MCF 10A (cell line): ENCODE results near the gene SNTB2. TPM values are rescaled to one million over a fixed set of nuclear protein-coding genes. Genes with fewer than 3 reads are reported as not detected.

Source experiments
- BruUV-seq: library from RNA; stranded (reverse); fragments of 400-500 nt; replicated peaks from 2 replicates; lab custom pipeline; 2021; lab: Mats Ljungman, UMichigan
- CTCF ChIA-PET: fragments of 300-600 bp; sonication (Branson Sonifier 250); formaldehyde crosslinking; extraction: SDS; loops from one replicate; lab custom pipeline; 2021; ENCODE audit warnings: antibody characterized with exemption, inconsistent platforms; lab: Yijun Ruan, JAX
- POLR2A ChIA-PET: fragments of 300-600, 350-650 bp; sonication (Branson Sonifier 250); formaldehyde crosslinking; extraction: SDS; loops from one replicate; lab custom pipeline; 2020; ENCODE audit warnings: antibody characterized with exemption, inconsistent platforms; lab: Yijun Ruan, JAX
- DNase-seq: peaks from one replicate; pipeline ENCODE4 v3.0.0-alpha.2; 2018; ENCODE audit not compliant: unreplicated experiment
- H3K27ac Mint-ChIP-seq: one replicate; pipeline ENCODE4 v1.8.0; 2022; ENCODE audit warnings: mild to moderate bottlenecking, low read depth, mixed read lengths; ENCODE audit not compliant: unreplicated experiment
- H3K27me3 Mint-ChIP-seq: one replicate; pipeline ENCODE4 v1.8.0; 2022; ENCODE audit warnings: mixed read lengths; ENCODE audit not compliant: insufficient read depth, unreplicated experiment
- H3K36me3 Mint-ChIP-seq: one replicate; pipeline ENCODE4 v1.8.0; 2022; ENCODE audit warnings: mild to moderate bottlenecking, moderate library complexity, mixed read lengths; ENCODE audit not compliant: insufficient read depth, unreplicated experiment
- H3K4me1 Mint-ChIP-seq: one replicate; pipeline ENCODE4 v1.8.0; 2022; ENCODE audit warnings: mixed read lengths; ENCODE audit not compliant: insufficient read depth, unreplicated experiment
- H3K4me3 Mint-ChIP-seq: one replicate; pipeline ENCODE4 v1.8.0; 2022; ENCODE audit warnings: mild to moderate bottlenecking, moderate library complexity, mixed read lengths; ENCODE audit not compliant: unreplicated experiment
- H3K9me3 Mint-ChIP-seq: one replicate; pipeline ENCODE4 v1.8.0; 2022; ENCODE audit warnings: mixed read lengths; ENCODE audit not compliant: unreplicated experiment
- intact Hi-C: fragments of 100-400 bp; cut with micrococcal nuclease; formaldehyde crosslinking; loops from 2 replicates; pipeline ENCODE4 v1.14.1; 2022
- total RNA-seq: library from RNA; stranded (reverse); gene quantifications from 2 replicates; pipeline ENCODE4 v1.2.3, GENCODE V29; 2022
- TF ChIP-seq, protein P1 (sequence below): fragments of 200-600 bp; IDR thresholded peaks from one replicate; pipeline ENCODE4 v1.8.0; 2022; ENCODE audit warnings: antibody characterized with exemption, mild to moderate bottlenecking; ENCODE audit not compliant: unreplicated experiment

Gene SNTB2
- total RNA-seq, 1 experiment from 2014 or later: 20.2 TPM

DNA sequence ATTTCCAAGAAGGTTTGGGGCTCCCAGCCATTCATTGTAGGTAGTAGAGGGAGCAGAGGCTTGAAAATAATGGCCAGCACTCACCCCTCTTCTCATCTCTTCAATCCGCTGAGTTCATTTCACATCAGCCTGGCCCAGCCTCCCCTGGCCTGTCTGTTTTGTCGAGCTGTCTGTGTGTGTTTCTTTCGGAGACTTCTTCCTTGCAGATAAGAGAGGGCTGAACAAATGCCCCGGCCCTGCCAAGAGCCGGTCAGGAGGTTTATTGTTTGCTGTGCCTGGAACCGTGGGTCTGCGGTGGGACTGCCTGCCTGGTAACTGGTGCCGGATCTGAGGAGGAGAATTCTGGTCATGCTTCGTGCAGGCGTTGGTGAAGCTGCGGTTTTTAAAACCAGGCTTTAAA lies 127.6 kb downstream of the SNTB2 start:
- peaks cover 46% of the 10 kb centered on the region for H3K36me3 Mint-ChIP-seq
- TF ChIP-seq, protein P1, sequence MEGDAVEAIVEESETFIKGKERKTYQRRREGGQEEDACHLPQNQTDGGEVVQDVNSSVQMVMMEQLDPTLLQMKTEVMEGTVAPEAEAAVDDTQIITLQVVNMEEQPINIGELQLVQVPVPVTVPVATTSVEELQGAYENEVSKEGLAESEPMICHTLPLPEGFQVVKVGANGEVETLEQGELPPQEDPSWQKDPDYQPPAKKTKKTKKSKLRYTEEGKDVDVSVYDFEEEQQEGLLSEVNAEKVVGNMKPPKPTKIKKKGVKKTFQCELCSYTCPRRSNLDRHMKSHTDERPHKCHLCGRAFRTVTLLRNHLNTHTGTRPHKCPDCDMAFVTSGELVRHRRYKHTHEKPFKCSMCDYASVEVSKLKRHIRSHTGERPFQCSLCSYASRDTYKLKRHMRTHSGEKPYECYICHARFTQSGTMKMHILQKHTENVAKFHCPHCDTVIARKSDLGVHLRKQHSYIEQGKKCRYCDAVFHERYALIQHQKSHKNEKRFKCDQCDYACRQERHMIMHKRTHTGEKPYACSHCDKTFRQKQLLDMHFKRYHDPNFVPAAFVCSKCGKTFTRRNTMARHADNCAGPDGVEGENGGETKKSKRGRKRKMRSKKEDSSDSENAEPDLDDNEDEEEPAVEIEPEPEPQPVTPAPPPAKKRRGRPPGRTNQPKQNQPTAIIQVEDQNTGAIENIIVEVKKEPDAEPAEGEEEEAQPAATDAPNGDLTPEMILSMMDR: no peak
- H3K4me3 Mint-ChIP-seq: no peak overlapping the region
- no TSS peak for BruUV-seq
- POLR2A ChIA-PET: interaction anchor here (0.8 to 9.1 kb wide), 2 partner anchors 9 to 14 kb away, joined by 3 to 75 read pairs; partner anchors contain the start of gene PDF
- H3K27ac Mint-ChIP-seq: no peak overlapping the region
- no peaks in the 10 kb centered on the region for H3K27me3 Mint-ChIP-seq
- no peak for DNase-seq
- peaks cover 16% of the 10 kb centered on the region for H3K4me1 Mint-ChIP-seq
- CTCF ChIA-PET: interaction anchor here (0.6 to 1.0 kb wide), 6 partner anchors 14 to 535 kb away, joined by 3 read pairs; no protein-coding TSS in a partner anchor
- H3K9me3 Mint-ChIP-seq: no peaks in the 10 kb centered on the region
- intact Hi-C loops: no loop called here

DNA sequence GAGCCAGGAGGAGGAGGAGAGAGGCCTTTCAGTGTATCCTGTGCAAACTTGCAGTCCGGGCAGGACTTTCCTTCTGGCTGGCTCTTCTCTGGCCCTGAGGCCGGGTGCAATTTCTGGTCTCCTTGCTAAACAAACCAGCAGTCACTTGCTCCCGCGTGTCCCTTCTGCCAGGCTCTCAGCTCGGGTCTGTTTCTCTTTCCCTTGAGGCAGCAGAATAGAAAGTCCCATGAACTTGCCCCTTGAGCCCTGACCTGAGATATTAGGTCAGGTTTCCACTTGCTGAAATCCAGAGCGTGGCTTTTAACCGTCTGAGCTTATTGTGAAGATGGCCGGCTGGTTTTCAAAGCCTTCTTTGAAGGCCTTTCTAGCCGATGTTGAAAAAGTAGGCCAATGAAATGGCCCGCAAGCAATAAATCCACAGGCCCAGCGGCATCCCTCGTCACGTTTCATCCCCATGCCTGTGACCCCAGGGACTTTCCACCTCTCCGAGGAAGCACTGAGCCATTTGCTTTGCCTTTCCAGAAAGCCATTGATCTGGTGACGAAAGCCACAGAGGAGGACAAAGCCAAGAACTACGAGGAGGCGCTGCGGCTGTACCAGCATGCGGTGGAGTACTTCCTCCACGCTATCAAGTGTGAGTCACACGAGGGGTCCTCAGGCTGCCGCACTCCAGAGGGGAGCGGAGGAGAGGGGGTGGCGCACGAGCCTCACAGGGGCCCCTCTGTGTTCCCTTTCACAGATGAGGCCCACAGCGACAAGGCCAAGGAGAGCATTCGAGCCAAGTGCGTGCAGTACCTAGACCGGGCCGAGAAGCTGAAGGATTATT lies 128.7 kb downstream of the SNTB2 start:
- TF ChIP-seq, protein P1: no peak
- ChIA-PET CTCF (no interaction called here), POLR2A (interaction anchor here (0.9 to 9.1 kb wide), 2 partner anchors 12 to 18 kb away, joined by 3 to 75 read pairs; partner anchors contain the start of gene PDF)
- H3K27ac Mint-ChIP-seq: no peak overlapping the region
- H3K4me3 Mint-ChIP-seq: no peak overlapping the region
- intact Hi-C loops: no loop called here
- peaks cover 16% of the 10 kb centered on the region for H3K4me1 Mint-ChIP-seq
- H3K36me3 Mint-ChIP-seq: peaks cover 51% of the 10 kb centered on the region
- DNase-seq: no peak
- no peaks in the 10 kb centered on the region for H3K9me3 Mint-ChIP-seq
- no peaks in the 10 kb centered on the region for H3K27me3 Mint-ChIP-seq
- BruUV-seq: no TSS peak

DNA sequence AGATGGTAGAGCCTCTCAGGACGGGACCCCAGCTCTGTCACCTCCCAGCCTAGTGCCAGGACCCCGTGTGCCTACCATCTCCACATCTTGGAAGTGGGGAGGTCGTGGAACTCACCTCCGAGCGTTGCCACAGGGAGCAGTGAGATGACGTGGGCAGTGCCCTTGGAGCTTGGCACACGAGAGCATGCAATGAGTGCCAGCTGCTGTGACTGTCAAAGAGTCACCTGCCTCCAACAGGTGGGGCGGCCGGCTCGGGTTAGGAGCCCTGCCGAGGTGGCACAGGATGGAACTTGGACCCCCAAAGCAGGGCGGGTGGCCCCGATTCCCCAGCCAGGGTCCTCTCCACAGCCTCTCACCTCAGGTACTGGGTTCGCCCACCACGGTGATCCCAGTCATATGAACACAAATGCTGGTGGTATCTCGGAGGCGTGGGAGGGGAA lies 129.7 kb downstream of the SNTB2 start:
- ChIA-PET CTCF (no interaction called here), POLR2A (interaction anchor here (9.1 kb wide), 1 partner anchor 12 kb away, joined by 75 read pairs; the partner anchor contains the start of gene PDF)
- H3K27ac Mint-ChIP-seq: no peak overlapping the region
- H3K36me3 Mint-ChIP-seq: peaks cover 60% of the 10 kb centered on the region
- intact Hi-C loops: no loop called here
- no peak for DNase-seq
- TF ChIP-seq, protein P1: no peak
- H3K27me3 Mint-ChIP-seq: no peaks in the 10 kb centered on the region
- no peaks in the 10 kb centered on the region for H3K9me3 Mint-ChIP-seq
- BruUV-seq: no TSS peak
- H3K4me1 Mint-ChIP-seq: peaks cover 16% of the 10 kb centered on the region
- no peak overlapping the region for H3K4me3 Mint-ChIP-seq

DNA sequence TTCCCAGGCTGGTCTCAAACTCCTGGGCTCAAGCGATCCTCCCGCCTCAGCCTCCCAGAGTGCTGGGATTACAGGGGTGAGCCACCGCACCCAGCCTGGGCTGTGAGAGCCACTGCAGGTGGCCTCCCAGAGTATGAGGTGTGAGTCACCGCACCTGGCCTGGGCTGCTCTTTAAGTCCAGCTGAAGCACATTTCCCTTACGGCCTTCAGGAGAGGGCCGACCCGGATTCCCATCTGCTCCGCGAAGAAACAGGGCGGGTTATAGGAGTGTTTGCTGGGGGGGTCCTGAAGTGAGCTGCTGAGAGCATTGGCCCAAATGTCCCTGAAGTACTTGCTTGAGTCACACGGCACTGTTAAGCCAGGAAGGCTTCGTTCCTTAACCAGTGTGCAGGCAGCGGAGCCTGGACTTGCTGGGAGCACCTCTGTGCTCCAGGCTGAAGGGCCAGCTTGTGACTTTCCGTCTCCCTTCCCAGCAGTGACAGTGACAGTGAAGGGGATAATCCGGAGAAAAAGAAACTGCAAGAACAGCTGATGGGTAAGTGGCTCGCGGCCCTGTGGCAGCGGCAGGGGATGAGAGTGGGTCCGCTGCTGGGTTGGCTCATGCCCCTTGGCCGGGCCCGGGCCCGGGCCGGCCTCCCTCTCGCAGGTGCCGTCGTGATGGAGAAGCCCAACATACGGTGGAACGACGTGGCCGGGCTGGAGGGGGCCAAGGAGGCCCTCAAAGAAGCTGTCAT lies 131.4 kb downstream of the SNTB2 start:
- peaks cover 6% of the 10 kb centered on the region for H3K4me1 Mint-ChIP-seq
- TF ChIP-seq, protein P1: no peak
- H3K36me3 Mint-ChIP-seq: peaks cover 72% of the 10 kb centered on the region
- H3K4me3 Mint-ChIP-seq: no peak overlapping the region
- no TSS peak for BruUV-seq
- intact Hi-C loops: no loop called here
- POLR2A ChIA-PET: interaction anchor here (0.6 to 9.1 kb wide), 3 partner anchors 10 to 44 kb away, joined by 4 to 75 read pairs (median 5); partner anchors contain the start of gene PDF
- no peaks in the 10 kb centered on the region for H3K9me3 Mint-ChIP-seq
- no peaks in the 10 kb centered on the region for H3K27me3 Mint-ChIP-seq
- no peak for DNase-seq
- CTCF ChIA-PET: interaction anchor here (0.6 kb wide), 1 partner anchor 444 kb away, joined by 3 read pairs; the partner anchor contains the start of gene WWP2
- H3K27ac Mint-ChIP-seq: no peak overlapping the region
